ENCODE measurements around the gene CDK10.
"Not testable (repeated sequence)": the region's sequence is repeated elsewhere in the genome, so short reads cannot be mapped to it uniquely, and the experiment has no call there.

The CDK10 gene

DNA sequence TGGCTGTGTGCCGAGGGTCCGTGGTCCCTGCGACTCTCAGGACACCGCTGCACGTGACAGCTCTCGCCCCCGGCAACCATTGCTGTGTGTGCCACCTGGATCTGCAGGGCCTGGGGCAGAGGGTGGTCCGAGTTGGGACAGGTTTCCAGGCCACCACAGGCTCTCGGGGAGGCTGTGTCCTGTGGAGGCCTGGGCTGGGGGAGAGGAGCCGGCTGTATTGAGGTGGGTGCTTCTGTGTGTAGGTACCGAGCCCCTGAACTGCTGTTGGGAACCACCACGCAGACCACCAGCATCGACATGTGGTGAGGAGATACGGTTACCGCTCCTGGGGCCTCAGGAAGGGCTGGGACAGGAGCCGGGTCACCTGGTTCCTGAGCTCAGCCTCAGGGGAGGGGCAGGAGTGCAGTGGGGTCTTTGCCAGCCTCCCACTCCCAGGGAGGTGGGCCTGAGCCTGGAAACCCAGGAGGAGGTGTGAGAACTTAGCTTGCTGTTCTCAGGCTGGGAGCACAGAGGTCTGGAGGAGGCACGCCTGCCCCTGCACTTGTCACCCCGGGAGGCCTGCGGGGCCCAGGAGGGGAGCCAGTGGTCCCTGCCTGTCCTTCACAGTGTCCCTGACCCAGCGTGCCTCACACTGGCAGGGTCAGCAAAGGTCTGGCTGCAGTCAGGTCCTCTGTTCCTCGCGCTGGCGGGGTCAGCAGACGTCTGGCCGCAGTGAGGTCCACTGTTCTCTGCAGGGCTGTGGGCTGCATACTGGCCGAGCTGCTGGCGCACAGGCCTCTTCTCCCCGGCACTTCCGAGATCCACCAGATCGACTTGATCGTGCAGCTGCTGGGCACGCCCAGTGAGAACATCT lies 7.7 kb downstream of the CDK10 start:
- in situ Hi-C loops (cut with MboI; ENCODE audit: low pct_unique_long_range_greater_than_20kb, low sequenced_read_pairs): no loop called here
- DNase-seq: no peak

GRCh38 chr16:89694784-89695085 lies 8.2 kb downstream of the CDK10 start:
- DNase-seq; in situ Hi-C loops (cut with MboI; ENCODE audit: low pct_unique_long_range_greater_than_20kb, low sequenced_read_pairs): not testable (repeated sequence)

DNA sequence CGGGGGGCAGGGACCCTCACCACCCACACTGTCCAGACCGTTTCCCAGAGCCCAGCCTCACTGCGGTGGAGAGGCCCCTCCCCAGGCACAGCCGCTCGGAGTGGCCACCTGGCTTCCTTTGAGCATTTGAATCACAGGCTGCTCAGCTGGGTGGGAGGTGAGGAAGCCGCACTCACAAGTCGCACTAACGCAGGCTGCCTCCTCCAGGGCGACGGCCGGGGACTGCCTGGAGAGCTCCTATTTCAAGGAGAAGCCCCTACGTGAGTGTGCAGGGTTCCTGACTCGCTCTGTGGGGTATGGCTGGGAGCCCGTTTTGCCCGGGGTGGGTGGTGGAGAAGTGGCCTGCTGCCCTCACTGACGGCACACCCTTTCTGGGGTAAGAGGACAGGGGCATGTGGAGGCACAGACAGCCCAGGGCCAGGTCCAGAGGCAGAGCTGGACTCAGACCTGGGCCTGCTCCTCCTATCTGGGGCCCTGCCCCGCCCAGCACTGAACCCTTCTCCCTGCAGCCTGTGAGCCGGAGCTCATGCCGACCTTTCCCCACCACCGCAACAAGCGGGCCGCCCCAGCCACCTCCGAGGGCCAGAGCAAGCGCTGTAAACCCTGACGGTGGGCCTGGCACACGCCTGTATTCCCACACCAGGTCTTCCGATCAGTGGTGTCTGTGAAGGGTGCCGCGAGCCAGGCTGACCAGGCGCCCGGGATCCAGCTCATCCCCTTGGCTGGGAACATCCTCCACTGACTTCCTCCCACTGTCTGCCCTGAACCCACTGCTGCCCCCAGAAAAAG lies 8.8 kb downstream of the CDK10 start:
- no peak for DNase-seq
- in situ Hi-C loops (cut with MboI; ENCODE audit: low pct_unique_long_range_greater_than_20kb, low sequenced_read_pairs): no loop called here

- no peak for DNase-seq
- in situ Hi-C loops (cut with MboI; ENCODE audit: low pct_unique_long_range_greater_than_20kb, low sequenced_read_pairs): no loop called here
Measured at GRCh38 chr16:89695875-89696669, 9.6 kb downstream of the CDK10 start.

DNA sequence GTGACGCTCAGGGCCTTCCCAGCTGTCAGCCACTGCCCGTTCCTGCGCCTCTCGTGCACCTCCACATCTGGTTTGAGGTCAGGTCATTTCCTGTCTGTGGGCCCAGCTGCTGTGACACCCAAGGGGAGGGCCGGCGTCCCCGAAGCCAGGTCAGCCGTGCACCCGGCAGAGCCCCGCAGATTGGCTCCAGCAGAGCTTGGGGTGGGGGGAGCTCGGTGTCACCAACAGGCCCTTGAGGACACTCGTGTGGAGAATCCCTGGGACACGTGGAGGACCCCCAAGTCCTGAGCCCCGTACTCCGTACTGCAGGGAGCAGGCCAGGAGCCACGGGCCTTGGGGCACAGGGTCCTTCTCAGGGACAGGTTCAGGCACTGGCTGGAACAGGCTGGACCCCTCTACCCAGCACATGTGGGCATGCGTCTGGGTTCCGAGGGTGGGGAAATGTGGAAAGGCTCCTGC lies 10.2 kb downstream of the CDK10 start:
- DNase-seq: no peak
- in situ Hi-C loops (cut with MboI; ENCODE audit: low pct_unique_long_range_greater_than_20kb, low sequenced_read_pairs): no loop called here

DNA sequence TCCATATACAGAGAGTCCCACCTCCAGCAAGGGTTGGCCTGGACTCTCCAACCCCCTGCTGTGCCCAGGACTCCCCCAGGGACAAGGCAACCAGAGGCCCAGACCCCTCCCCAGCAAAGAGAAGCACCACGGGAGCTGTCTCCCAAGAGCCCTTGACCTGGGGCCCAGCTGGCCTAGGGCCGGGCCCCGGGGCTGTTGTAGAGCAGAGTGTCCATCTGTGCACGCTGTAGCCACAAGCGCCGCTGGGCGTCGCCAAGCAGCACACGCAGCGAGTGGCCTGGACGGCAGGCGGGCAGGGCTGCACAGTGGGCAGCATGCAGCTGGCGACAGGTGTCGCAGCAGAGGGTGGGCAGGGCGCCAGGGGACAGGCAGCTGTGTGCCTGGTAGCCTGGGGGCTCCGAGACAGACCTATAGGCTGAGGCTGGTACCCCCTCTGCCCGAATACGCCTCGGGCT lies 10.7 kb downstream of the CDK10 start:
- in situ Hi-C loops (cut with MboI; ENCODE audit: low pct_unique_long_range_greater_than_20kb, low sequenced_read_pairs): no loop called here
- no peak for DNase-seq

DNA sequence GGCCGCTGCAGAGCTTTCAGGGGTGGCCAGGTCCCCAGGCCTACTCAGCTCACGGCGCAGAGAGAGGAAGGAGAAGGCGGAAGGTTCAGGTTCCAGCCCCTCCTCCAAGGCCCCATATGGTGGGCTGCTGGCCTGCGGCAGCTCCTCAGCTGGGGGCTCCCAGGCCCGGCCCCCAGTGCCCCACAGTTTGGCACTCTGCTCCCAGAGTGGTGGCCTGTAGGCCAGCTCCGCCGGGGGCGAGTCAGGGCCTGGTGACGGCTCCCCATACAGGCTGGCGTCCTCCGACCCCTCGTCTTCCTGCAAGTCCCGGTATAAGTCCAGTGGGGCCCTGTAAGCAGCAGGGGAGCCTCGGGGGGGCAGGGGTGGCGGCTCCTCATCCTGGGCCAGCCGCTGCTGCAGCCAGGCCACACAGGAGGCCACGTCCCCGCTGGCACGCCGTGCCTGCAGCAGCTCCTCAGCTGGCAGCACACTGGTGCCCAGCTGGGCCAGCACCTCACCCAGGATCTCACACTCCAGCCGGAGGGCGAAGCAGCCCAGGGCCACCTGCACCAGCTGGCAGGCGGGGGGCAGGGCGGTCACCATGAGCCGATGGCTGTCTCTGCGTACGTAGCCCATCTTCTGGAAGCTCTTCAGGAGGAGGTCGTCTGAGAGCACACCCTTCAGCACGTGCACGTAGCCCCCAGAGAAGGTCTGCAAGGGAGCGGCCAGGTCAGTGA lies 11.3 kb downstream of the CDK10 start:
- no peak for DNase-seq
- in situ Hi-C loops (cut with MboI; ENCODE audit: low pct_unique_long_range_greater_than_20kb, low sequenced_read_pairs): no loop called here

- DNase-seq; in situ Hi-C loops (cut with MboI; ENCODE audit: low pct_unique_long_range_greater_than_20kb, low sequenced_read_pairs): not testable (repeated sequence)
Measured at GRCh38 chr16:89698717-89699116, 12.2 kb downstream of the CDK10 start.

DNA sequence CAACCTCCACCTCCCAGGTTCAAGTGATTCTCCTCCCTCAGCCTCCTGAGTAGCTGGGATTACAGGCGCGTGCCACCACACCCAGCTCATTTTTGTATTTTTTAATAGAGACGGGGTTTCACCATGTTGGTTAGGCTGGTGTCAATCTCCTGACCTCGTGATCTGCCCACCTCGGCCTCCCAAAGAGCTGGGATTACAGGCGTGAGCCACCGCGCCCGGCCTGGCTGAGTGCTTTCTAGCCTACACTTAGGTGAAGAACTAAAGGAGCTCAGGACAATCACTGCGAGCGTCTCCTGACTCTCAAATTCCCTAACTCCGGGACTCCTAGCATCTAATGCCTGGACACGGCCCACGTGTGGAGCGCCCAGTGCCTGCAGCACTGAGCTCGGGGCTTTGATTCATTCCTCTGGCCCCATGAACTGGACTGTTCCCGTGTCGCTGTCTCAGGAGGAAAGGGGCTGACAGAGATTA lies 13.2 kb downstream of the CDK10 start:
- not testable (repeated sequence) for DNase-seq

GRCh38 chr16:89700100-89700648 lies 13.7 kb downstream of the CDK10 start:
- in situ Hi-C loops (cut with MboI; ENCODE audit: low pct_unique_long_range_greater_than_20kb, low sequenced_read_pairs): no loop called here

More for the DNA sequence above, 13.2 kb downstream of the CDK10 start:
- in situ Hi-C loops (cut with MboI; ENCODE audit: low pct_unique_long_range_greater_than_20kb, low sequenced_read_pairs): not testable (repeated sequence)

GRCh38 chr16:89700649-89701424 lies 14.3 kb downstream of the CDK10 start:
- in situ Hi-C loops (cut with MboI; ENCODE audit: low pct_unique_long_range_greater_than_20kb, low sequenced_read_pairs): no loop called here

More at GRCh38 chr16:89700100-89700648, 13.7 kb downstream of the CDK10 start:
- peak; percentile 96 for DNase-seq

GRCh38 chr16:89701425-89702406 lies 15.2 kb downstream of the CDK10 start, which contains the start of gene SPATA2L:
Gene SPATA2L, minus strand, starts transcription at chr16:89701705. Its CDS starts 473 bp downstream, at chr16:89701232.
- in situ Hi-C loops (cut with MboI; ENCODE audit: low pct_unique_long_range_greater_than_20kb, low sequenced_read_pairs): no loop called here
- DNase-seq: peak; percentile 94

More at GRCh38 chr16:89700649-89701424, 14.3 kb downstream of the CDK10 start:
- peak; percentile 51 for DNase-seq

DNA sequence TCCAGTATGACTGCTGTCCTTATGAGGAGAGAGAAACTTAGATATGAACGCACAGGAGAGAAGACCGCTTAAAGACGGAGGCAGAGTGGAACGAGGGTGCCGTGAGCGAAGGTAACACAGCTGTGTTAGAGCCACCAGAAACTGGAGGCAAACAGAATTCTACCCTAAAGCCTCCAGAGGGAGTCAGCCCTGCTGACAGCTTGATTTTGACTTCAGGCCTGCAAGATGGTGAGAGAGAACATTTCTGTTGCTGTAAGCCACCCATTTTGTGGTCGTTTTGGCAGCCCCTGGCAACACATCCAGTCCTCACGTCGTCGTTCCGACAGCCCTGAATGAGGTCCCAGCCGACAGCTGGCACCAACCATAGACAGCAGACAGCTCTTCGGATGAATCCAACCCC lies 17.8 kb downstream of the CDK10 start:
- in situ Hi-C loops (cut with MboI; ENCODE audit: low pct_unique_long_range_greater_than_20kb, low sequenced_read_pairs): no loop called here
- no peak for DNase-seq

DNA sequence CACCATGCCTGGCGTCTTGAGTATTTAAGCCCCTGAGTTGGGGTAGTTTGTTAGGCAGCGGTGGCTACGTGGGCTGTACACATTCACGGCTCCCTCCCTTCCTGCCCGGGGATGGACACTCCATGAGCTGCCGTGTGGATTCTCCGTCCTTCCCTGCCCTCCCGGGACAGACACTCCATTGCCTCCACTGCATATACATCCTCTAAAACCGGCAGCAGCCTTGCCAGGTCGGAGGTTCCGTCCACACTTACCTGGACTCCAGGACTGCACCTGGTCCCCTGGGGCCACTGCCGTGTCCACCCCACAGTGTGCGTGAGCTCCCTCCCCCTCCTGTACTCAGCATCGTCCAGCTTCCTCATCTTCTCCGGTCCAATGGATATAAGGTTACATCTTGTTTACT lies 18.5 kb downstream of the CDK10 start:
- in situ Hi-C loops (cut with MboI; ENCODE audit: low pct_unique_long_range_greater_than_20kb, low sequenced_read_pairs): no loop called here
- no peak for DNase-seq

DNA sequence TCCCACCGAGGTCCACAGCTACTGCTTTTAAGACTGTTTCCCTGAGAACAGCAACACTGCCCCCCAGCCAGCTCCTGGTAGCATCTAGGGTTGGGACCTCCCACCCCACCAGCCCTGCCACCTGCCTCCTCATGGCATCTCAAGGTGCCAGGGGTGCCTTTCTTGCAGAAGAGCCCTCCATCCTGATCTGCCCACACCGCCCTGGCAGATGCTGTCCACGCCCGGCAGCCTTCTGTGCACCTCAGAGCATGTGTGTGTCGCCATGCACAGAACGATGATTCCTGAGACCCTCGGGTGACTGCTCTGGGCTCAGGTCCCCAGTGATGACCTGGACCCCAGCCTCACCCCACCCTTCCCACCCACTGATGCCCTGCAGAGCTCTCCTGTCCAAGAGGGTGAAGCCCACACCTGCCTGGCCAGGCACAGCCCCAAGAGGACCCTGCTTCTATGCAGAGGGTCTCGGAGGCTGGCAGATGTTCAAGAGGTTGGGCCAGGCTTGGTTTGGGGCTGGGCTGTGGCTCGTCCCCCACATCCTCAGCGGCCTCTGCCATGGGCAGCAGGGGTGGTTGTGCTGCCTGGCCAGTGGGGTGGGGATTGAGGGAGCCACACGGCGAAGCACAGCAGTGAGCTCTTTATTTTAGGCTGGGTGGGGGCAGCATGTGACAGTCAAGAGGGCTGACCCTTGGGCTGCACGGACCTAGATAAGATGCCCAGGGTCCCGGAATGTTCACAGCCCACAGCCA lies 20.2 kb downstream of the CDK10 start:
- in situ Hi-C loops (cut with MboI; ENCODE audit: low pct_unique_long_range_greater_than_20kb, low sequenced_read_pairs): no loop called here
- no peak for DNase-seq

DNA sequence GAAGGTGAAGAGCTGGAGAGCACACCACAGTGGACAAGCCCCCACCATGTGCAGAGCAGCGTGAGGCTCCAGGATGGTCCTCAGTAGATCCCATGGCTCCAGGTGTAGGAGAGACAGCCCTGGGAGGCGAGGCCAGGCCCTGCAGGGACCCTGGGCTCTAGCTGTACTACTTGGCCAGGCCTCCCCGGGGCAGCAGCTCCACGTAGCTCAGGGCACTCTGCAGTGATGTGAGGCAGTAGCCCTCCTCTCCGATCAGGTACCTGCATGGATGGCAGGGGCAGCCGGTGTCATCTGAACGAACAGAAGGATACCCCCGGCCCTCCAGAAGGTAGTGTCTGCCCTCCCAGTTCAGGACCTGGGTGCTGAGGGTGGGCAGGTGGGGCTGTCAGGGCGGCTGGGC lies 21.2 kb downstream of the CDK10 start:
- in situ Hi-C loops (cut with MboI; ENCODE audit: low pct_unique_long_range_greater_than_20kb, low sequenced_read_pairs): no loop called here
- no peak for DNase-seq

Data from KBM-7 (cell line).